Duodenal mucosa (tissue), 2 donors: ENCODE data around the gene FAM222B.

Experiments
- H3K27ac ChIP-seq: one replicate; pipeline ENCODE4 v1.7.0; 2013; ENCODE audit warnings: low read depth, low read length
- H3K27me3 ChIP-seq, 2 donors: one replicate each; pipeline ENCODE4 v1.7.0; 2013; ENCODE audit warnings: low read length in 2 of 2, control low read depth in 1 of 2; ENCODE audit not compliant: insufficient read depth in 2 of 2, control insufficient read depth in 1 of 2
- H3K36me3 ChIP-seq, 2 donors: one replicate each; pipeline ENCODE4 v1.7.0; 2013; ENCODE audit warnings: low read length in 2 of 2, control low read depth in 1 of 2; ENCODE audit not compliant: insufficient read depth in 2 of 2, control insufficient read depth in 1 of 2
- H3K4me1 ChIP-seq, 2 donors: one replicate each; pipeline ENCODE4 v1.7.0; 2013; ENCODE audit warnings: low read length in 2 of 2, control low read depth in 1 of 2; ENCODE audit not compliant: insufficient read depth in 2 of 2, control insufficient read depth in 1 of 2
- H3K4me3 ChIP-seq, 2 donors: one replicate each; pipeline ENCODE4 v1.7.0; 2013; ENCODE audit warnings: low read length in 2 of 2, low read depth in 1 of 2
- H3K9ac ChIP-seq, 2 donors: one replicate each; pipeline ENCODE4 v1.7.0; 2013; ENCODE audit warnings: low read length in 2 of 2, low read depth in 1 of 2
- H3K9me3 ChIP-seq, 2 donors: one replicate each; pipeline ENCODE4 v1.7.0; 2013; ENCODE audit warnings: low read length in 2 of 2, control low read depth in 1 of 2; ENCODE audit not compliant: control insufficient read depth in 1 of 2

FAM222B gene

GRCh38 chr17:28842282-28843012, at the start of gene FAM222B:
FAM222B (minus strand) TSS chr17:28842790; CDS start chr17:28766667, 76,123 bp downstream.
- H3K4me3 ChIP-seq = peak within 1 kb of the TSS; percentile 91 to 100
- no peaks in the 10 kb centered on the region for H3K27me3 ChIP-seq
- H3K27ac ChIP-seq = peak within 1 kb of the TSS; percentile 77
- peaks cover 5 to 9% of the 10 kb centered on the region in 2 donors for H3K4me1 ChIP-seq
- H3K36me3 ChIP-seq = no peaks in the 10 kb centered on the region
- no peaks in the 10 kb centered on the region for H3K9me3 ChIP-seq
- H3K9ac ChIP-seq = peak within 1 kb of the TSS; percentile 91 to 92

GRCh38 chr17:28892024-28892423, 49.4 kb upstream of the FAM222B start:
- H3K27me3 ChIP-seq = no peaks in the 10 kb centered on the region

GRCh38 chr17:28891201-28891600, 48.6 kb upstream of the FAM222B start:
- Histone ChIP-seq H3K9me3 (no peaks in the 10 kb centered on the region), H3K4me1 (peaks cover 10 to 17% of the 10 kb centered on the region in 2 donors), H3K27me3 (no peaks in the 10 kb centered on the region), H3K4me3 (no peak overlapping the region), H3K9ac (no peak overlapping the region), H3K36me3 (peaks cover 0 to 12% of the 10 kb centered on the region in 2 donors), H3K27ac (no peak overlapping the region)

More at GRCh38 chr17:28892024-28892423, 49.4 kb upstream of the FAM222B start:
- Histone ChIP-seq H3K9ac (no peak overlapping the region), H3K9me3 (no peaks in the 10 kb centered on the region), H3K4me1 (peaks cover 16 to 24% of the 10 kb centered on the region in 2 donors), H3K27ac (no peak overlapping the region), H3K36me3 (peaks cover 0 to 12% of the 10 kb centered on the region in 2 donors), H3K4me3 (no peak overlapping the region)

- Histone ChIP-seq H3K27ac (no peak overlapping the region), H3K36me3 (peaks cover 0 to 19% of the 10 kb centered on the region in 2 donors), H3K27me3 (no peaks in the 10 kb centered on the region)
Measured at GRCh38 chr17:28889996-28890395, 47.4 kb upstream of the FAM222B start.

GRCh38 chr17:28888832-28889231, 46.2 kb upstream of the FAM222B start:
- Histone ChIP-seq H3K4me1 (peaks cover 4 to 12% of the 10 kb centered on the region in 2 donors), H3K4me3 (no peak overlapping the region), H3K36me3 (peaks cover 0 to 30% of the 10 kb centered on the region in 2 donors), H3K9ac (no peak overlapping the region), H3K27ac (no peak overlapping the region), H3K27me3 (no peaks in the 10 kb centered on the region), H3K9me3 (no peaks in the 10 kb centered on the region)

More at GRCh38 chr17:28889996-28890395, 47.4 kb upstream of the FAM222B start:
- Histone ChIP-seq H3K4me1 (peaks cover 4 to 12% of the 10 kb centered on the region in 2 donors), H3K9ac (no peak overlapping the region), H3K9me3 (no peaks in the 10 kb centered on the region), H3K4me3 (no peak overlapping the region)

GRCh38 chr17:28887871-28888471, 45.4 kb upstream of the FAM222B start:
- peaks cover 0 to 39% of the 10 kb centered on the region in 2 donors for H3K36me3 ChIP-seq
- no peaks in the 10 kb centered on the region for H3K9me3 ChIP-seq
- peaks cover 1 to 7% of the 10 kb centered on the region in 2 donors for H3K4me1 ChIP-seq
- H3K27me3 ChIP-seq = no peaks in the 10 kb centered on the region
- no peak overlapping the region for H3K9ac ChIP-seq
- no peak overlapping the region for H3K4me3 ChIP-seq
- H3K27ac ChIP-seq = no peak overlapping the region

- no peaks in the 10 kb centered on the region for H3K27me3 ChIP-seq
- H3K9ac ChIP-seq = no peak overlapping the region
- H3K9me3 ChIP-seq = no peaks in the 10 kb centered on the region
- peaks cover 17 to 54% of the 10 kb centered on the region in 2 donors for H3K36me3 ChIP-seq
- H3K4me1 ChIP-seq = peaks cover 0 to 3% of the 10 kb centered on the region in 2 donors
- H3K4me3 ChIP-seq = no peak overlapping the region
- no peak overlapping the region for H3K27ac ChIP-seq
Measured at GRCh38 chr17:28885951-28886350, 43.4 kb upstream of the FAM222B start.

- no peak overlapping the region for H3K9ac ChIP-seq
- no peaks in the 10 kb centered on the region for H3K27me3 ChIP-seq
- H3K27ac ChIP-seq = no peak overlapping the region
- no peaks in the 10 kb centered on the region for H3K9me3 ChIP-seq
- peaks cover 23 to 60% of the 10 kb centered on the region in 2 donors for H3K36me3 ChIP-seq
- H3K4me3 ChIP-seq = no peak overlapping the region
- peaks cover 0 to 3% of the 10 kb centered on the region in 2 donors for H3K4me1 ChIP-seq
Measured at GRCh38 chr17:28885363-28885762, 42.8 kb upstream of the FAM222B start.

- no peaks in the 10 kb centered on the region for H3K9me3 ChIP-seq
- H3K27ac ChIP-seq = no peak overlapping the region
- H3K9ac ChIP-seq = no peak overlapping the region
- no peaks in the 10 kb centered on the region for H3K4me1 ChIP-seq
- peaks cover 23 to 72% of the 10 kb centered on the region in 2 donors for H3K36me3 ChIP-seq
- no peak overlapping the region for H3K4me3 ChIP-seq
- H3K27me3 ChIP-seq = no peaks in the 10 kb centered on the region
Measured at GRCh38 chr17:28883967-28884702, 41.5 kb upstream of the FAM222B start.
